ENCODE results near the gene CCDC24.

GRCh38 chr1:44002606-44003157 lies 11.3 kb downstream of the CCDC24 start:
- TF ChIP-seq CTCF (IDR thresholded peaks at IDR 0.05) (no peak), POLR2AphosphoS5 (IDR thresholded peaks at IDR 0.05) (no peak), POLR2A (IDR thresholded peaks at IDR 0.05) (no peak)

Measured in suprapubic skin (tissue), 4 donors.